HEK293 (cell line): Measurements from ENCODE around the gene TIAM1.

Source experiments
- ZNF114 ChIP-seq: fragments of 450-650 bp; formaldehyde crosslinking; IDR thresholded peaks from 2 replicates; pipeline ENCODE4 v1.5.0; 2017; ENCODE audit warnings: missing biosample characterization, missing genetic modification characterization
- ZNF324 ChIP-seq: fragments of 450-650 bp; formaldehyde crosslinking; IDR thresholded peaks from 2 replicates; pipeline ENCODE4 v1.5.1; 2016; ENCODE audit warnings: missing biosample characterization, missing genetic modification characterization
- ZNF529 ChIP-seq: fragments of 450-650 bp; formaldehyde crosslinking; IDR thresholded peaks from 2 replicates; pipeline ENCODE4 v1.5.1; 2017; ENCODE audit warnings: missing genetic modification characterization, missing biosample characterization; ENCODE audit not compliant: insufficient replicate concordance
- ZNF558 ChIP-seq: fragments of 450-650 bp; formaldehyde crosslinking; IDR thresholded peaks from 2 replicates; pipeline ENCODE4 v1.5.1; 2016; ENCODE audit warnings: missing biosample characterization, missing genetic modification characterization
- TF ChIP-seq, protein P1 (sequence below): fragments of 450-650 bp; formaldehyde crosslinking; IDR thresholded peaks from 2 replicates; pipeline ENCODE4 v1.5.1; 2016; ENCODE audit warnings: missing biosample characterization, missing genetic modification characterization
- TF ChIP-seq, protein P2 (sequence below): fragments of 450-650 bp; formaldehyde crosslinking; optimal IDR thresholded peaks from 2 replicates; pipeline ENCODE3; 2016; ENCODE audit warnings: missing biosample characterization, mild to moderate bottlenecking, missing genetic modification characterization

DNA sequence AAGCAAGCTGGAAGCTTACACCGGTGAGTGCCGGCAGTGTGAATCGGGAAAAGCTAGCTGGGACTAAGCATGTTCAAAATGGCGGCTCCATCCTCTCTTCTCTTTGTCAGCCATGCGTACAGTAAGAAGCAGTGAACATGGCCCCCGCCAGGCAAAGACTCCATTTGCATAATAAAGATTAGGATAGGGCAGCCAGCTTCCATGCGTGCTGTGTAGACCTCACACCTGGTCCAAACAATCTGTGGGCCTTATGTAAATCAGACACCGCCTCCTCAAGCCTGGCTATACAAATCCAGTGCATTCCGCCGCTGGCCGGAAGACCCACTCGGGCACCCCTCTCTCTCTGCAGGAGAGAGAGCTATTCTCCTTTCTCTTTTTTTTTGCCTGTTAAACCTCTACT lies 150.3 kb downstream of the TIAM1 start:
- TF ChIP-seq, protein P1, sequence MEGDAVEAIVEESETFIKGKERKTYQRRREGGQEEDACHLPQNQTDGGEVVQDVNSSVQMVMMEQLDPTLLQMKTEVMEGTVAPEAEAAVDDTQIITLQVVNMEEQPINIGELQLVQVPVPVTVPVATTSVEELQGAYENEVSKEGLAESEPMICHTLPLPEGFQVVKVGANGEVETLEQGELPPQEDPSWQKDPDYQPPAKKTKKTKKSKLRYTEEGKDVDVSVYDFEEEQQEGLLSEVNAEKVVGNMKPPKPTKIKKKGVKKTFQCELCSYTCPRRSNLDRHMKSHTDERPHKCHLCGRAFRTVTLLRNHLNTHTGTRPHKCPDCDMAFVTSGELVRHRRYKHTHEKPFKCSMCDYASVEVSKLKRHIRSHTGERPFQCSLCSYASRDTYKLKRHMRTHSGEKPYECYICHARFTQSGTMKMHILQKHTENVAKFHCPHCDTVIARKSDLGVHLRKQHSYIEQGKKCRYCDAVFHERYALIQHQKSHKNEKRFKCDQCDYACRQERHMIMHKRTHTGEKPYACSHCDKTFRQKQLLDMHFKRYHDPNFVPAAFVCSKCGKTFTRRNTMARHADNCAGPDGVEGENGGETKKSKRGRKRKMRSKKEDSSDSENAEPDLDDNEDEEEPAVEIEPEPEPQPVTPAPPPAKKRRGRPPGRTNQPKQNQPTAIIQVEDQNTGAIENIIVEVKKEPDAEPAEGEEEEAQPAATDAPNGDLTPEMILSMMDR (tag by site-specific recombination): no peak
- TF ChIP-seq ZNF324 (tag by site-specific recombination) (no peak), ZNF114 (tag by site-specific recombination) (no peak), ZNF558 (tag by site-specific recombination) (no peak), ZNF529 (tag by site-specific recombination) (no peak)
- TF ChIP-seq, protein P2, sequence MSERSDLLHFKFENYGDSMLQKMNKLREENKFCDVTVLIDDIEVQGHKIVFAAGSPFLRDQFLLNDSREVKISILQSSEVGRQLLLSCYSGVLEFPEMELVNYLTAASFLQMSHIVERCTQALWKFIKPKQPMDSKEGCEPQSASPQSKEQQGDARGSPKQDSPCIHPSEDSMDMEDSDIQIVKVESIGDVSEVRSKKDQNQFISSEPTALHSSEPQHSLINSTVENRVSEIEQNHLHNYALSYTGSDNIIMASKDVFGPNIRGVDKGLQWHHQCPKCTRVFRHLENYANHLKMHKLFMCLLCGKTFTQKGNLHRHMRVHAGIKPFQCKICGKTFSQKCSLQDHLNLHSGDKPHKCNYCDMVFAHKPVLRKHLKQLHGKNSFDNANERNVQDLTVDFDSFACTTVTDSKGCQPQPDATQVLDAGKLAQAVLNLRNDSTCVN: no peak
